Dendritic cell treated with granulocyte-macrophage colony-stimulating factor and Interleukin-4, amounts not matched to agents 40 ng/mL and 50 ng/mL, for 4 days (primary cell): Measurements from ENCODE around the gene SEC61A1.

Experiments
- H3K27ac Mint-ChIP-seq: one replicate; pipeline ENCODE4 v1.8.0; 2022; ENCODE audit warnings: mild to moderate bottlenecking, mixed read lengths
- H3K27me3 Mint-ChIP-seq: one replicate; pipeline ENCODE4 v1.8.0; 2022; ENCODE audit warnings: mild to moderate bottlenecking, mixed read lengths
- H3K36me3 Mint-ChIP-seq: one replicate; pipeline ENCODE4 v1.8.0; 2022; ENCODE audit warnings: low read depth, mixed read lengths
- H3K4me1 Mint-ChIP-seq: one replicate; pipeline ENCODE4 v1.8.0; 2022; ENCODE audit warnings: low read depth, mixed read lengths
- H3K4me3 Mint-ChIP-seq: one replicate; pipeline ENCODE4 v1.8.0; 2022; ENCODE audit warnings: mild to moderate bottlenecking, moderate library complexity, mixed read lengths
- H3K9me3 Mint-ChIP-seq: one replicate; pipeline ENCODE4 v1.8.0; 2022; ENCODE audit warnings: mixed read lengths
- intact Hi-C: fragments of 100-400 bp; cut with micrococcal nuclease; formaldehyde crosslinking; loops from one replicate; pipeline ENCODE4 v1.15.0; 2022

The SEC61A1 gene

GRCh38 chr3:128051837-128052594 is at the start of gene SEC61A1:
SEC61A1 (plus strand) TSS chr3:128052437; CDS start chr3:128052553, 116 bp downstream.
- H3K27me3 Mint-ChIP-seq = peaks cover 4% of the 10 kb centered on the region
- peaks cover 55% of the 10 kb centered on the region for H3K36me3 Mint-ChIP-seq
- peak within 1 kb of the TSS; percentile 82 for H3K4me3 Mint-ChIP-seq
- H3K27ac Mint-ChIP-seq = peak within 1 kb of the TSS; percentile 86
- no peaks in the 10 kb centered on the region for H3K9me3 Mint-ChIP-seq
- peaks cover 39% of the 10 kb centered on the region for H3K4me1 Mint-ChIP-seq
- intact Hi-C loops = loop anchor here (1.0 to 5.0 kb wide), 3 partner anchors 23 to 455 kb away; partner anchors contain the start of genes ABTB1 and MCM2

GRCh38 chr3:128004661-128005060 is 47.6 kb upstream of the SEC61A1 start:
- H3K27me3 Mint-ChIP-seq = peaks cover 20% of the 10 kb centered on the region
- peaks cover 5% of the 10 kb centered on the region for H3K4me1 Mint-ChIP-seq
- H3K27ac Mint-ChIP-seq = no peak overlapping the region
- intact Hi-C loops = no loop called here
- no peak overlapping the region for H3K4me3 Mint-ChIP-seq
- no peaks in the 10 kb centered on the region for H3K9me3 Mint-ChIP-seq
- no peaks in the 10 kb centered on the region for H3K36me3 Mint-ChIP-seq

DNA sequence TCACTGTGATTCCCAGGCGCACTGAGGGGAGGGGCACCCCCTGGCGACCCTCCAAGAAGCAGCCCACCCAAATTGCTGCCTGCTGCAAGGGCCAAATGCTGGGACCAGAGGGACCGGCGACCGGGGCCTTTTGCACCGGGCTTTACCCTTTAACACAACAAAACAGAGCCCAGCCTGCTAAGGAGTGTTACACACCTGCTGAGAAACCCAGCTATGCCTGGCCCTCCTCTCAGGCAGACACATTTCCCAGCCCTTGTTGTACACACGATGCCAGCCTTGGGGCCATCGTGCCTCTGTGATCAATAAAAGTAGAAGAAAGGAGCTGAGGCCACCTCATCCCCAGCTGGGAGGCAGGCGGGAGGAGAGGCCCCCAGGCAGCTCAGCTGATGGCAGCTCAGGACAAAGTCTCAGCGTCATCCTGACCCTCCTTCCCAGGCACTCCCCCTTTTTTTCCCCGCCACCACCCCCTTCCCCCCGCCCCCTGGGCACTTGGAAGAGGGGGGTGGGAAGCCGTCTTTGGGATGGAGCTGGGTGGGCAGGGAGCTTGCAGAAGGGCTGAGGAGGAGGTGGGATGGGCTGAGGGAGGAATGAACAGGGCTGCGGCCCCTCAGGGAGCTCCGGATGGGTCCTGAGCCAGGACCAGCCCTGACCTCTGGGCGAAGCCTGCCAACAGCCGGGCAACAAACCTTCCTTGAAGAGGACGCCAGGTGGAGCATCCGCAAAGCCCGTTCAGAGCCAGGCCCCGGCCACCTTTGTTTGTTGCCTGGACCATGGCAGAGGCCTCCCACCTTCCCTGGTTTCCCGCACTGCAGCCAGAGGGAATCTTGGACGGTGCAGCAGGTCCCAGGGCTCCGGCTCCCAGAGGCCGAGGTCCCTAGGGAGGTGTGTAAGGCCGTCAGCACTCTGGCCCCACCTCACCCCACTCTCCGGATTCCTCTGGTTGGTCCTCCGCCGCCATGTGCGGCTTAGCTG is 45.9 kb upstream of the SEC61A1 start:
- no peaks in the 10 kb centered on the region for H3K9me3 Mint-ChIP-seq
- peaks cover 5% of the 10 kb centered on the region for H3K4me1 Mint-ChIP-seq
- H3K4me3 Mint-ChIP-seq = no peak overlapping the region
- intact Hi-C loops = no loop called here
- H3K27ac Mint-ChIP-seq = no peak overlapping the region
- peaks cover 23% of the 10 kb centered on the region for H3K27me3 Mint-ChIP-seq
- H3K36me3 Mint-ChIP-seq = no peaks in the 10 kb centered on the region

DNA sequence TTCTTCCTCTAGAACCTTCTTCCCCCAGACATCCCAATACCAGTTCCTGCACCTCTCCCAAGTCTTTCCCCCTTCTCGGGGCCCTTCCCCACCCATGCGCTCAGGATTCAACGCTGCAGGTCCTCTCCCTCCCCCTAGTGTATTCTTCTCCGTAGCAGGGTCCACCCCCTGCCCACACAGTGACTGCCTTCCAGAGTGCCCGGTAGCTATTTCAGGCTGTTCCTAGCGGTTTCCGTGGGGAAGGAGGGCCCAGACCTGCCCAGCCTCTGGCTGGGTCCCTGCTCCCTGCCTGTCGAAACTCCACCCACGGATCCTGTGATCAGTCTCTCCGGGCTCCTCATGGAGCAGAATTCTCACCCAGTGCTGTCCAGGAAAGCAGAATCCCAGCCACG is 45.2 kb upstream of the SEC61A1 start:
- Mint-ChIP-seq H3K36me3 (no peaks in the 10 kb centered on the region), H3K27ac (no peak overlapping the region), H3K4me3 (no peak overlapping the region), H3K4me1 (peaks cover 5% of the 10 kb centered on the region), H3K27me3 (peaks cover 23% of the 10 kb centered on the region), H3K9me3 (no peaks in the 10 kb centered on the region)
- intact Hi-C loops = no loop called here

- Mint-ChIP-seq H3K4me3 (no peak overlapping the region), H3K27me3 (peaks cover 20% of the 10 kb centered on the region), H3K4me1 (peaks cover 5% of the 10 kb centered on the region), H3K27ac (no peak overlapping the region), H3K9me3 (no peaks in the 10 kb centered on the region), H3K36me3 (no peaks in the 10 kb centered on the region)
- intact Hi-C loops = no loop called here
These were observed 42.0 kb upstream of the SEC61A1 start for GRCh38 chr3:128009952-128010846.

DNA sequence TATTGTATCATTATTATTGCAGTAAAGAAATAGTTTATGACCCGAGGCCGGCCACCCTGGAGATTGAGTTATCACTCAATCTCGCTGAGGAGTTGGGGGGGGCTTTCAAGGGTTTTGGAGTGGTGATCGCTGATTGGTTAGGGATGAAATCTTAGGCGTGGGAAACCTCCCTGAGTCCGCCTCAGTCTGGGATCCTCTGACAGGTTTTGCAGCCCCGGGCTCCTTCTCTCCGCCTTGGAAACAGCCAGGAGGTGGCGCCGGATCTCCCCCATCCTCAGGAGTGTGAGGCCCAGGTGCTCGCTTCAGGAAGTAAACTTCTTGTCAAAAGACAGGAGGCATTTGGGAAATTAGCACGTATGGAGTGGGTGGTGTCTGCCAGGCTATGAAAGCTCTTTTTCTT is 41.1 kb upstream of the SEC61A1 start:
- Mint-ChIP-seq H3K4me3 (no peak overlapping the region), H3K36me3 (no peaks in the 10 kb centered on the region), H3K9me3 (no peaks in the 10 kb centered on the region), H3K27me3 (peaks cover 14% of the 10 kb centered on the region), H3K27ac (no peak overlapping the region), H3K4me1 (peaks cover 5% of the 10 kb centered on the region)
- intact Hi-C loops = no loop called here

DNA sequence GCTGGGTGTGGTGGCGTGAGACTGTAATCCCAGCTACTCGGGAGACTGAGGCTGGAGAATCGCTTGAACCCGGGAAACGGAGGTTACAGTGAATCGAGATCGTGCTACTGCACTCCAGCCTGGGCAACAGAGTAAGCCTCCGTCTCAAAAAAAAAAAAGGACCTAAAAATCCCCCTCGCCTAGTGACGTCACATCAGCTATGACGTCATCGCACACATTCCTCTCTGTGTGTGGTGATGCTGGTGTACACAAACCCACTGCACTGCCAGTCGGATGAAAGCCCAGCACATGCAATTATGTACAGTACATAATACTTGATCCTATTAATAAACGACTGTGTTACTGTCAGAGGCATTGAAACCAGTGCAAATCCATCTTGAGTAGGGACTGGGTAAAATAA is 40.2 kb upstream of the SEC61A1 start:
- no peaks in the 10 kb centered on the region for H3K36me3 Mint-ChIP-seq
- H3K27ac Mint-ChIP-seq = no peak overlapping the region
- peaks cover 2% of the 10 kb centered on the region for H3K4me1 Mint-ChIP-seq
- no peaks in the 10 kb centered on the region for H3K9me3 Mint-ChIP-seq
- H3K4me3 Mint-ChIP-seq = no peak overlapping the region
- intact Hi-C loops = no loop called here
- peaks cover 10% of the 10 kb centered on the region for H3K27me3 Mint-ChIP-seq

- Mint-ChIP-seq H3K27ac (no peak overlapping the region), H3K4me3 (no peak overlapping the region), H3K36me3 (no peaks in the 10 kb centered on the region), H3K4me1 (no peaks in the 10 kb centered on the region), H3K9me3 (no peaks in the 10 kb centered on the region), H3K27me3 (peaks cover 7% of the 10 kb centered on the region)
- intact Hi-C loops = no loop called here
These were observed 37.7 kb upstream of the SEC61A1 start for GRCh38 chr3:128014548-128014947.

GRCh38 chr3:128016502-128016901 is 35.7 kb upstream of the SEC61A1 start:
- H3K4me3 Mint-ChIP-seq = no peak overlapping the region
- H3K27me3 Mint-ChIP-seq = peaks cover under 1% of the 10 kb centered on the region
- no peaks in the 10 kb centered on the region for H3K9me3 Mint-ChIP-seq
- H3K4me1 Mint-ChIP-seq = no peaks in the 10 kb centered on the region
- H3K36me3 Mint-ChIP-seq = no peaks in the 10 kb centered on the region
- no peak overlapping the region for H3K27ac Mint-ChIP-seq
- intact Hi-C loops = no loop called here

DNA sequence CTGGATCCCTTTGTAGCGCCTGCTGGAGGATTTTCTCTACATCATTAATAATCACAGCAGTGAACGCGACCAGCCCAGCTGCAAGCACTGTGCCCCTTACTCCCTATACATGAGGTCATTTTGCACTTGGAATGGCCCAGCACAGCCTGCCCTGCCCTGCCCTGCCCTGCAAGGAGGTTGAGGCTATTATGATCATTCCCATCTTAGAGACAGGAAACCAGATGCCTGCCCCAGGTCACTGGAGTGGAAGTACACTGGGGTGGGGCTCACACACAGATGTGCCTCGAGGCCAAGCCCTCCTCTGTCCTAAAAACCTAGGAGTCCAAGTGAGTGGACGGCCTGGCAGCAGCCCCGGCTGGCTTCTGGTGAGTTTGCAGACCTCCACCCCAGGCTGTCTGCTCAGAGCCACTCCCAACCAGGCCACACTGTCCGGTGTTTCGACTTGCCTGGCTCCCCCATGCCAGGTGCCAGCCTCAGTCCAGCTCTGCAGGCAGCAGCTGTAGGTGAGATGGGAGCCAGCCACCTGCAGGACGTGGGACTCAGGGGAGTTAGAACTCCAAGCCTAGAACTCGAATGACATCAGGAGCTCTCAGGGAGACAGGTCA is 30.4 kb upstream of the SEC61A1 start:
- H3K36me3 Mint-ChIP-seq = no peaks in the 10 kb centered on the region
- H3K4me3 Mint-ChIP-seq = no peak overlapping the region
- H3K27ac Mint-ChIP-seq = no peak overlapping the region
- H3K27me3 Mint-ChIP-seq = peaks cover 10% of the 10 kb centered on the region
- no peaks in the 10 kb centered on the region for H3K9me3 Mint-ChIP-seq
- intact Hi-C loops = no loop called here
- H3K4me1 Mint-ChIP-seq = no peaks in the 10 kb centered on the region

GRCh38 chr3:128033102-128033501 is 19.1 kb upstream of the SEC61A1 start:
- no peaks in the 10 kb centered on the region for H3K9me3 Mint-ChIP-seq
- H3K4me1 Mint-ChIP-seq = no peaks in the 10 kb centered on the region
- H3K36me3 Mint-ChIP-seq = no peaks in the 10 kb centered on the region
- intact Hi-C loops = no loop called here
- H3K4me3 Mint-ChIP-seq = no peak overlapping the region
- no peak overlapping the region for H3K27ac Mint-ChIP-seq
- H3K27me3 Mint-ChIP-seq = peaks cover 18% of the 10 kb centered on the region

- Mint-ChIP-seq H3K36me3 (no peaks in the 10 kb centered on the region), H3K27me3 (peaks cover 16% of the 10 kb centered on the region), H3K4me1 (no peaks in the 10 kb centered on the region), H3K9me3 (no peaks in the 10 kb centered on the region), H3K27ac (no peak overlapping the region), H3K4me3 (no peak overlapping the region)
- intact Hi-C loops = no loop called here
These were observed 16.1 kb upstream of the SEC61A1 start for GRCh38 chr3:128036119-128036518.

GRCh38 chr3:128040041-128040440 is 12.2 kb upstream of the SEC61A1 start:
- Mint-ChIP-seq H3K9me3 (no peaks in the 10 kb centered on the region), H3K36me3 (no peaks in the 10 kb centered on the region), H3K4me3 (no peak overlapping the region), H3K27ac (no peak overlapping the region), H3K27me3 (peaks cover 29% of the 10 kb centered on the region), H3K4me1 (no peaks in the 10 kb centered on the region)
- intact Hi-C loops = no loop called here
